HG03342 (cell line): ENCODE data around the gene TPCN1.

Experiments
- ATAC-seq: cut with Tn5 transposase; IDR thresholded peaks from one replicate; pipeline ENCODE4 v1.9.1; 2021; ENCODE audit warnings: mild to moderate bottlenecking, moderate library complexity; ENCODE audit not compliant: unreplicated experiment

TPCN1 gene

GRCh38 chr12:113239811-113240331 lies 18.6 kb downstream of the TPCN1 start:
- no peak for ATAC-seq

GRCh38 chr12:113240395-113240794 lies 19.1 kb downstream of the TPCN1 start:
- peak; percentile 77 for ATAC-seq

GRCh38 chr12:113241191-113242025 lies 20.1 kb downstream of the TPCN1 start:
- ATAC-seq = no peak

GRCh38 chr12:113242026-113242418 lies 20.8 kb downstream of the TPCN1 start:
- ATAC-seq = no peak

- ATAC-seq = no peak
Observed at GRCh38 chr12:113242560-113242959, 21.3 kb downstream of the TPCN1 start.

- no peak for ATAC-seq
Observed at GRCh38 chr12:113244047-113244460, 22.8 kb downstream of the TPCN1 start.

- ATAC-seq = no peak
Observed at GRCh38 chr12:113244478-113244958, 23.3 kb downstream of the TPCN1 start.

GRCh38 chr12:113245695-113246477 lies 24.6 kb downstream of the TPCN1 start:
- no peak for ATAC-seq

- no peak for ATAC-seq
Observed at GRCh38 chr12:113246478-113247122, 25.3 kb downstream of the TPCN1 start.

- no peak for ATAC-seq
Observed at GRCh38 chr12:113247123-113248050, 26.1 kb downstream of the TPCN1 start.

GRCh38 chr12:113248051-113248825 lies 27.0 kb downstream of the TPCN1 start:
- no peak for ATAC-seq

- ATAC-seq = no peak
Observed at GRCh38 chr12:113248842-113249435, 27.7 kb downstream of the TPCN1 start.

GRCh38 chr12:113249546-113249945 lies 28.3 kb downstream of the TPCN1 start:
- ATAC-seq = no peak

- no peak for ATAC-seq
Observed at GRCh38 chr12:113250045-113250444, 28.8 kb downstream of the TPCN1 start.

- ATAC-seq = no peak
Observed at GRCh38 chr12:113251404-113252070, 30.3 kb downstream of the TPCN1 start.

- no peak for ATAC-seq
Observed at GRCh38 chr12:113252494-113252893, 31.2 kb downstream of the TPCN1 start.

- no peak for ATAC-seq
Observed at GRCh38 chr12:113253532-113254285, 32.4 kb downstream of the TPCN1 start.

GRCh38 chr12:113254298-113254697 lies 33.0 kb downstream of the TPCN1 start:
- no peak for ATAC-seq
